ENCODE measurements around the gene PTDSS2. TPM values are rescaled to one million over a fixed set of nuclear protein-coding genes. Genes with fewer than 3 reads are reported as not detected.

The PTDSS2 gene
- total and polyA plus RNA-seq, 5 donors from 2014 or later = 6.1 to 19.3 (median 7.0) TPM

DNA sequence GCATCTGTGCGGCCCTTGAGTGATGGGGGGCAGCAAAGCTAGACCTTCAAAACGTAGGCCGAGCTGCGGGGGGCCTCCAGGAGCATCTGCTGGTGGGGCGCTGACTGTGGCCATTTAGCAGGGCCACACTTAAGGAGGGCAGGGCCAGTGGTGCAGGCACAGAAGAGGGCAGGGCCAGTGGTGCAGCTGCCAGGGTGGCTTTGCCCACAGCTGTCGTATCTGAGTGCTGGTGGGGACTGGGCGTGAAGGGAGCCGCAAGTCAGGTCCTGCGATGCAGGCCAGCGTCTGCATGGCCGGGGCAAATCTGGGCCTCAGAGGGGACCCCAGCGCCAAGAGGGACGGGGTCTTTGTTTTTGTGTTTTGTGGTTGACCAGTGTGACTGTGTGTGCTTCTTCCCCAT is 29.2 kb downstream of the PTDSS2 start:
- H3K9me3 Mint-ChIP-seq = no peaks in the 10 kb centered on the region
- H3K4me3 ChIP-seq (ENCODE audit: low read depth, low read length) = no peak overlapping the region
- H3K27me3 ChIP-seq (ENCODE audit: control insufficient read depth, insufficient read depth, low read length) = no peaks in the 10 kb centered on the region
- H3K9me3 ChIP-seq (ENCODE audit: control insufficient read depth in 2 of 2, low read length in 2 of 2) = no peaks in the 10 kb centered on the region
- H3K36me3 ChIP-seq (ENCODE audit: control insufficient read depth, insufficient read depth, low read length) = no peaks in the 10 kb centered on the region
- H3K36me3 Mint-ChIP-seq = peaks cover 13% of the 10 kb centered on the region
- no peaks in the 10 kb centered on the region for H3K4me1 Mint-ChIP-seq
- H3K27ac ChIP-seq (ENCODE audit: insufficient read depth, low read length, poor library complexity, severe bottlenecking) = no peak overlapping the region
- H3K4me1 ChIP-seq (ENCODE audit: control insufficient read depth, insufficient read depth, low read length, poor library complexity, severe bottlenecking) = no peaks in the 10 kb centered on the region
- DNase-seq (no peak), ATAC-seq (ENCODE audit: low read depth in 2 of 2) (no peak)
- H3K4me3 Mint-ChIP-seq = no peak overlapping the region
- H3K27ac Mint-ChIP-seq = no peak overlapping the region
- no peaks in the 10 kb centered on the region for H3K27me3 Mint-ChIP-seq

DNA sequence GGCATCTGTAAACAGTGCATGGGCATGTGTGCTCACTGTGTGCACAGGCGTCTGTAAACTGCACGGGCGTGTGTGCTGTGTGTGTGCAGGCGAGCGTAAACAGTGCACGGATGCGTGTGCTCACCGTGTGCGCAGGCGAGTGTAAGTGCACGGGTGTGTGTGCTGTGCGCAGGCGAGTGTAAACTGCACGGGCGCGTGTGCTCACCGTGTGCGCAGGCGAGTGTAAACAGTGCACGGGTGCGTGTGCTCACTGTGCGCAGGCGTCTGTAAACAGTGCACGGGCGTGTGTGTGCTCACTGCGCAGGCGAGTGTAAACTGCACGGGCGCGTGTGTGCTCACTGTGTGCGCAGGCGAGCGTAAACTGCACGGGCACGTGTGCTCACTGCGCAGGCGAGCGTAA is 34.5 kb downstream of the PTDSS2 start:
- Histone ChIP-seq H3K4me3 (ENCODE audit: low read depth, low read length) (no peak overlapping the region), H3K4me1 (ENCODE audit: control insufficient read depth, insufficient read depth, low read length, poor library complexity, severe bottlenecking) (no peaks in the 10 kb centered on the region), H3K27ac (ENCODE audit: insufficient read depth, low read length, poor library complexity, severe bottlenecking) (no peak overlapping the region), H3K27me3 (ENCODE audit: control insufficient read depth, insufficient read depth, low read length) (no peaks in the 10 kb centered on the region), H3K36me3 (ENCODE audit: control insufficient read depth, insufficient read depth, low read length) (no peaks in the 10 kb centered on the region), H3K9me3 (ENCODE audit: control insufficient read depth in 2 of 2, low read length in 2 of 2) (no peaks in the 10 kb centered on the region)
- H3K27ac Mint-ChIP-seq = no peak overlapping the region
- ATAC-seq (ENCODE audit: low read depth in 2 of 2) (no peak), DNase-seq (no peak)
- H3K4me3 Mint-ChIP-seq = no peak overlapping the region
- H3K4me1 Mint-ChIP-seq = no peaks in the 10 kb centered on the region
- H3K36me3 Mint-ChIP-seq = peaks cover 13% of the 10 kb centered on the region
- H3K9me3 Mint-ChIP-seq = no peaks in the 10 kb centered on the region
- no peaks in the 10 kb centered on the region for H3K27me3 Mint-ChIP-seq

DNA sequence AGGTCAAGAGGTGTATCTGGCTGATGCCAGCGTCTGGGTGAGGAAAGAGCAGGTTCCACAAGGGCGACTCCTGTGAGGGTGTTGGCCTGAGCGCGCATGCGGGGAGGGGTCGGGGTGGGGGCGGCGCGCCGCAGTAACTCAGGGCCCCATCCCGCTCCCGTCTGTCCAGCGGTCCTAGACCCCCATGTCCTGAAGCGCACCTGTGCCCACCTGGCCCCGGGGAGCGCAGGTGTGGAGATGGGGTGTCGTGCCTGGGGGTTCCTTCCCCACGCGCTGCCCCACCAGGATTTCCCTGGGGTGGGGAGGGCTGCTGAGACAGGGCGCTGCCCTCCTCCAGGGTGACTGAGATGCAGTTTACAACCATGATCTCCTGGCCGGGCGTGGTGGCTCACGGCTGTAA is 36.1 kb downstream of the PTDSS2 start:
- H3K4me1 ChIP-seq (ENCODE audit: control insufficient read depth, insufficient read depth, low read length, poor library complexity, severe bottlenecking) = no peaks in the 10 kb centered on the region
- H3K9me3 ChIP-seq (ENCODE audit: control insufficient read depth in 2 of 2, low read length in 2 of 2) = no peaks in the 10 kb centered on the region
- no peak overlapping the region for H3K27ac ChIP-seq (ENCODE audit: insufficient read depth, low read length, poor library complexity, severe bottlenecking)
- DNase-seq = no peak
- Mint-ChIP-seq H3K4me1 (no peaks in the 10 kb centered on the region), H3K9me3 (no peaks in the 10 kb centered on the region), H3K36me3 (peaks cover 11% of the 10 kb centered on the region), H3K27ac (no peak overlapping the region), H3K4me3 (no peak overlapping the region), H3K27me3 (no peaks in the 10 kb centered on the region)
- no peaks in the 10 kb centered on the region for H3K36me3 ChIP-seq (ENCODE audit: control insufficient read depth, insufficient read depth, low read length)
- no peak for ATAC-seq (ENCODE audit: low read depth in 2 of 2)
- H3K4me3 ChIP-seq (ENCODE audit: low read depth, low read length) = no peak overlapping the region
- H3K27me3 ChIP-seq (ENCODE audit: control insufficient read depth, insufficient read depth, low read length) = no peaks in the 10 kb centered on the region

DNA sequence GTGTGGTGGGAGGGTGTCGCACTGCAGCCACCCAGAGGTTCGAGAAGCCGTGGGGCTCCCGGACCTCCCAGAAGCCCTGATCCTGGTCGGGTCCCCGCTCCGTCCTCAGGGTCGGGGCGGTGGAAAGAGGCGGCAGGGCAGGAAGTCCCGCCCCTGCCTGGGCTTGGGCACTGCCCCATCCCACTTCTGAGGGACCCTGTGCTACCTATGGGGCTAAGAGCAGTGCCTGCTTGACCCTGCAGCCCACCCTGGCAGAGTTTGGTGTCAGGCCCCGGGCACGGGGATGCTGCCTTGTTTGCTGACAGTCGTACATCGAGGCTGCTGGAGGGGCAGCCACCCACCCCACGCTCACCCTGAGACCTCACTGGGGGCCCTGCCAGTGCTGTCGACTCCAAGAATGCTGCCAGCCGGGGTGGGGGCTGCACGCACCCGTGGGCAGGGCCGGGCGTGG is 37.5 kb downstream of the PTDSS2 start:
- no peaks in the 10 kb centered on the region for H3K4me1 ChIP-seq (ENCODE audit: control insufficient read depth, insufficient read depth, low read length, poor library complexity, severe bottlenecking)
- no peaks in the 10 kb centered on the region for H3K4me1 Mint-ChIP-seq
- DNase-seq (no peak), ATAC-seq (ENCODE audit: low read depth in 2 of 2) (no peak)
- H3K9me3 Mint-ChIP-seq = peaks cover 0 to 2% (median 0%) of the 10 kb centered on the region in 7 donors
- no peaks in the 10 kb centered on the region for H3K9me3 ChIP-seq (ENCODE audit: control insufficient read depth in 2 of 2, low read length in 2 of 2)
- no peak overlapping the region for H3K27ac ChIP-seq (ENCODE audit: insufficient read depth, low read length, poor library complexity, severe bottlenecking)
- H3K4me3 ChIP-seq (ENCODE audit: low read depth, low read length) = no peak overlapping the region
- H3K27me3 Mint-ChIP-seq = no peaks in the 10 kb centered on the region
- H3K27ac Mint-ChIP-seq = no peak overlapping the region
- H3K27me3 ChIP-seq (ENCODE audit: control insufficient read depth, insufficient read depth, low read length) = no peaks in the 10 kb centered on the region
- no peak overlapping the region for H3K4me3 Mint-ChIP-seq
- peaks cover 6% of the 10 kb centered on the region for H3K36me3 Mint-ChIP-seq
- no peaks in the 10 kb centered on the region for H3K36me3 ChIP-seq (ENCODE audit: control insufficient read depth, insufficient read depth, low read length)

DNA sequence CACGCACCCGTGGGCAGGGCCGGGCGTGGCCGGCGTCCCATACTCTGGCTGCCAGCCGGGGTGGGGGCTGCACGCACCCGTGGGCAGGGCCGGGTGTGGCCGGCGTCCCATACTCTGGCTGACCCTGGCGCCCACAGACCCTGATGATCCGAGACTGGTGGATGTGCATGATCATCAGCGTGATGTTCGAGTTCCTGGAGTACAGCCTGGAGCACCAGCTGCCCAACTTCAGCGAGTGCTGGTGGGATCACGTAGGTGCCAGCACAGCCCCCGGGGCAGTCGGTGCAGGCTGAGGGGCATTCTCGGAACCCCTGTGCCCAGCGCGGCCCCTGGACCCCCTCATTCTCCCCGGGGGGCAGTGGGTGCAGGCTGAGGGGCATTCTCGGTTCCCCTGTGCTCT is 38.0 kb downstream of the PTDSS2 start:
- DNase-seq (no peak), ATAC-seq (ENCODE audit: low read depth in 2 of 2) (no peak)
- Histone ChIP-seq H3K9me3 (ENCODE audit: control insufficient read depth in 2 of 2, low read length in 2 of 2) (no peaks in the 10 kb centered on the region), H3K4me3 (ENCODE audit: low read depth, low read length) (no peak overlapping the region), H3K4me1 (ENCODE audit: control insufficient read depth, insufficient read depth, low read length, poor library complexity, severe bottlenecking) (no peaks in the 10 kb centered on the region), H3K27me3 (ENCODE audit: control insufficient read depth, insufficient read depth, low read length) (no peaks in the 10 kb centered on the region), H3K36me3 (ENCODE audit: control insufficient read depth, insufficient read depth, low read length) (no peaks in the 10 kb centered on the region), H3K27ac (ENCODE audit: insufficient read depth, low read length, poor library complexity, severe bottlenecking) (no peak overlapping the region)
- Mint-ChIP-seq H3K4me1 (no peaks in the 10 kb centered on the region), H3K27ac (no peak overlapping the region), H3K27me3 (no peaks in the 10 kb centered on the region), H3K4me3 (no peak overlapping the region), H3K9me3 (peaks cover 0 to 2% (median 0%) of the 10 kb centered on the region in 7 donors), H3K36me3 (peaks cover 6% of the 10 kb centered on the region)

DNA sequence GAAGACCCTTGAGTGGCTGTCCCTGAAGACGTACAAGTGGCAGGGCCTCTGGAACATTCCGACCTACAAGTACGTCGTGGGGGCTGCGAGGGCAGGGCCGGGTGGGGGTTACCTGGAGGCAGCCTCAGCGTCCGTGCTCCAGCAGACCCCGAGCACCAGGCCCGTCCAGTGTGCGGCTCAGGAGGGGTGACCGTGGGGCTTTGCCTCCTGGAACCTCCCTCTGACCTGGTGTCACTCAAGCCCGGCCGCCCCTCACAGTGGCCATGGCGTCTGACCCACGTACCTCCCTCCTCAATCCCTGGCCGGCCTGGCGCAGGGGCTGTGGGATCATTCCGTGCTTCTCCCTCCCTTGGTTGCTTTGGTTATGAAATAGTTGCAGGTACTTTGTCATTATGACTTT is 38.5 kb downstream of the PTDSS2 start:
- H3K9me3 Mint-ChIP-seq = peaks cover 0 to 2% (median 0%) of the 10 kb centered on the region in 7 donors
- H3K27ac ChIP-seq (ENCODE audit: insufficient read depth, low read length, poor library complexity, severe bottlenecking) = no peak overlapping the region
- H3K9me3 ChIP-seq (ENCODE audit: control insufficient read depth in 2 of 2, low read length in 2 of 2) = no peaks in the 10 kb centered on the region
- H3K36me3 Mint-ChIP-seq = peaks cover 2% of the 10 kb centered on the region
- H3K27me3 ChIP-seq (ENCODE audit: control insufficient read depth, insufficient read depth, low read length) = no peaks in the 10 kb centered on the region
- ATAC-seq (ENCODE audit: low read depth in 2 of 2) (no peak), DNase-seq (no peak)
- no peaks in the 10 kb centered on the region for H3K4me1 ChIP-seq (ENCODE audit: control insufficient read depth, insufficient read depth, low read length, poor library complexity, severe bottlenecking)
- no peaks in the 10 kb centered on the region for H3K36me3 ChIP-seq (ENCODE audit: control insufficient read depth, insufficient read depth, low read length)
- no peaks in the 10 kb centered on the region for H3K4me1 Mint-ChIP-seq
- H3K27me3 Mint-ChIP-seq = no peaks in the 10 kb centered on the region
- no peak overlapping the region for H3K4me3 Mint-ChIP-seq
- no peak overlapping the region for H3K4me3 ChIP-seq (ENCODE audit: low read depth, low read length)
- H3K27ac Mint-ChIP-seq = no peak overlapping the region

DNA sequence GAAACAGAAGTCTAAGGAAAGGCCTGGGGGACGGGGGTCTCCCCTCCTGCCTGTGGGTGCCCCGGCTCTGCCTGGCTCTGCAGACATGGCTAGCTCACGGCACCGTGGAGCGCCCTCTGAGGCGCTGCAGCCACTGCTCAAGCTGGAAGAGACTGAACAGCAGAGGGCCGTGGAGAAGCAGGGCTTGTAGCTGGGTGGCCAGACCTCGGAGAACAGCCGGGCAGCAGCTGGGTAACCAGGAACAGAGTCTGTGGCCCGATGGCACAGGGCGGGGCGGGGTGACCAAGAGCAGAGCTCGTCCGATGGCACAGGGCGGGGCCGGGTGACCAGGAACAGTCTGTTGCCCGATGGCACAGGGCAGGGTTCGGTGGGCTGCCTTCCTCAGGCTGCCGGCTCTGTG is 38.9 kb downstream of the PTDSS2 start:
- Histone ChIP-seq H3K36me3 (ENCODE audit: control insufficient read depth, insufficient read depth, low read length) (peaks cover 3% of the 10 kb centered on the region), H3K27me3 (ENCODE audit: control insufficient read depth, insufficient read depth, low read length) (no peaks in the 10 kb centered on the region), H3K4me3 (ENCODE audit: low read depth, low read length) (no peak overlapping the region), H3K27ac (ENCODE audit: insufficient read depth, low read length, poor library complexity, severe bottlenecking) (no peak overlapping the region), H3K4me1 (ENCODE audit: control insufficient read depth, insufficient read depth, low read length, poor library complexity, severe bottlenecking) (no peaks in the 10 kb centered on the region), H3K9me3 (ENCODE audit: control insufficient read depth in 2 of 2, low read length in 2 of 2) (no peaks in the 10 kb centered on the region)
- Mint-ChIP-seq H3K36me3 (no peaks in the 10 kb centered on the region), H3K27me3 (no peaks in the 10 kb centered on the region), H3K4me1 (no peaks in the 10 kb centered on the region), H3K9me3 (peaks cover 0 to 2% (median 0%) of the 10 kb centered on the region in 7 donors), H3K4me3 (no peak overlapping the region), H3K27ac (no peak overlapping the region)
- no peak for ATAC-seq (ENCODE audit: low read depth in 2 of 2)
- DNase-seq = no peak

DNA sequence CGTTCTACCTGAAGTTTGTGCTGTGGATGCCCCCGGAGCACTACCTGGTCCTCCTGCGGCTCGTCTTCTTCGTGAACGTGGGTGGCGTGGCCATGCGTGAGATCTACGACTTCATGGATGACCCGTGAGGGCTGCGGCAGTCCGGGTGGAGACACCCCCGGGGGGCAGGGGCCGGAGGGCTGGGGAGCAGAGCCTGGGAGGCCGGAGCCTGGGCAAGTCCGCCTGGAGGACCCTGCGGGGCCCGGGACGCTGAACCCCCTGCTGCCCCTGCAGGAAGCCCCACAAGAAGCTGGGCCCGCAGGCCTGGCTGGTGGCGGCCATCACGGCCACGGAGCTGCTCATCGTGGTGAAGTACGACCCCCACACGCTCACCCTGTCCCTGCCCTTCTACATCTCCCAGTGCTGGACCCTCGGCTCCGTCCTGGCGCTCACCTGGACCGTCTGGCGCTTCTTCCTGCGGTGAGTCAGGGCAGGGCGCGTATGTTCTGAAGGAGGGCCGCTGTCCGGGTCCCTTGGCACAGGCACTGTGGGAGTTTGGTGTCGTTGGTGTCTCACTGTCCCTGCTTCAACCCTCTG is 39.6 kb downstream of the PTDSS2 start:
- Mint-ChIP-seq H3K4me1 (no peaks in the 10 kb centered on the region), H3K27ac (no peak overlapping the region), H3K9me3 (peaks cover 0 to 2% (median 0%) of the 10 kb centered on the region in 7 donors), H3K36me3 (no peaks in the 10 kb centered on the region), H3K4me3 (no peak overlapping the region), H3K27me3 (no peaks in the 10 kb centered on the region)
- Histone ChIP-seq H3K27ac (ENCODE audit: insufficient read depth, low read length, poor library complexity, severe bottlenecking) (no peak overlapping the region), H3K4me3 (ENCODE audit: low read depth, low read length) (no peak overlapping the region), H3K36me3 (ENCODE audit: control insufficient read depth, insufficient read depth, low read length) (peaks cover 3% of the 10 kb centered on the region), H3K4me1 (ENCODE audit: control insufficient read depth, insufficient read depth, low read length, poor library complexity, severe bottlenecking) (no peaks in the 10 kb centered on the region), H3K27me3 (ENCODE audit: control insufficient read depth, insufficient read depth, low read length) (no peaks in the 10 kb centered on the region), H3K9me3 (ENCODE audit: control insufficient read depth in 2 of 2, low read length in 2 of 2) (no peaks in the 10 kb centered on the region)
- DNase-seq (no peak), ATAC-seq (ENCODE audit: low read depth in 2 of 2) (no peak)
